Measurements from ENCODE around the gene APAF1. TPM values are rescaled to one million over a fixed set of nuclear protein-coding genes. Genes with fewer than 3 reads are reported as not detected.

Gene APAF1
- total and polyA plus RNA-seq, 12 donors: 2.0 to 9.9 (median 4.0) TPM

DNA sequence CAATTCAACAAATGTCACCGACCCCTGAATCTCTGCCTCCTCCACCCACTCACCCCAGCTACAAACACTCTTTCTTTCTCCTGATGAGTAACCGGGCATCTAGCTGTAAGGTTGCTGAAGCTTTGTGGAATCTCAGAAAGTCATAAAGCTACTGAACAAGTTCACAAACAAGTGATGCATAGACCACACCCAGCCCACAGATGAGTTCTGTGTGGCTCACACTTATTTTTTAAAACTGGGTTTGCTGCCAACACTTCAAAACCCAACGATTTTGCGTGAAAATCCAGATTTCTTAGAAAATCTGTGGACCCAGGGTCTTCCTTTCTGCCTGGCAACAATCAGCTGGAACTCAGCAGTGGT lies 96.1 kb downstream of the APAF1 start:
- 93 to 97% methylated on average over 4 of the region's 4 CpGs for WGBS, 2 donors
- Histone ChIP-seq H3K4me1 (peaks cover 0 to 14% (median 4%) of the 10 kb centered on the region in 9 donors), H3K27ac (no peak overlapping the region), H3K4me3 (no peak overlapping the region), H3K27me3 (peaks cover 0 to 34% (median 14%) of the 10 kb centered on the region in 7 donors), H3K9me3 (peaks cover 0 to 8% (median 0%) of the 10 kb centered on the region in 11 donors), H3K36me3 (peaks cover 0 to 7% (median 0%) of the 10 kb centered on the region in 9 donors)
- TF ChIP-seq, protein P1, sequence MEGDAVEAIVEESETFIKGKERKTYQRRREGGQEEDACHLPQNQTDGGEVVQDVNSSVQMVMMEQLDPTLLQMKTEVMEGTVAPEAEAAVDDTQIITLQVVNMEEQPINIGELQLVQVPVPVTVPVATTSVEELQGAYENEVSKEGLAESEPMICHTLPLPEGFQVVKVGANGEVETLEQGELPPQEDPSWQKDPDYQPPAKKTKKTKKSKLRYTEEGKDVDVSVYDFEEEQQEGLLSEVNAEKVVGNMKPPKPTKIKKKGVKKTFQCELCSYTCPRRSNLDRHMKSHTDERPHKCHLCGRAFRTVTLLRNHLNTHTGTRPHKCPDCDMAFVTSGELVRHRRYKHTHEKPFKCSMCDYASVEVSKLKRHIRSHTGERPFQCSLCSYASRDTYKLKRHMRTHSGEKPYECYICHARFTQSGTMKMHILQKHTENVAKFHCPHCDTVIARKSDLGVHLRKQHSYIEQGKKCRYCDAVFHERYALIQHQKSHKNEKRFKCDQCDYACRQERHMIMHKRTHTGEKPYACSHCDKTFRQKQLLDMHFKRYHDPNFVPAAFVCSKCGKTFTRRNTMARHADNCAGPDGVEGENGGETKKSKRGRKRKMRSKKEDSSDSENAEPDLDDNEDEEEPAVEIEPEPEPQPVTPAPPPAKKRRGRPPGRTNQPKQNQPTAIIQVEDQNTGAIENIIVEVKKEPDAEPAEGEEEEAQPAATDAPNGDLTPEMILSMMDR (IDR thresholded peaks at IDR 0.05): no peak
- ATAC-seq (no peak), DNase-seq (no peak)
- intact Hi-C loops (cut with DNase I): no loop called here

DNA sequence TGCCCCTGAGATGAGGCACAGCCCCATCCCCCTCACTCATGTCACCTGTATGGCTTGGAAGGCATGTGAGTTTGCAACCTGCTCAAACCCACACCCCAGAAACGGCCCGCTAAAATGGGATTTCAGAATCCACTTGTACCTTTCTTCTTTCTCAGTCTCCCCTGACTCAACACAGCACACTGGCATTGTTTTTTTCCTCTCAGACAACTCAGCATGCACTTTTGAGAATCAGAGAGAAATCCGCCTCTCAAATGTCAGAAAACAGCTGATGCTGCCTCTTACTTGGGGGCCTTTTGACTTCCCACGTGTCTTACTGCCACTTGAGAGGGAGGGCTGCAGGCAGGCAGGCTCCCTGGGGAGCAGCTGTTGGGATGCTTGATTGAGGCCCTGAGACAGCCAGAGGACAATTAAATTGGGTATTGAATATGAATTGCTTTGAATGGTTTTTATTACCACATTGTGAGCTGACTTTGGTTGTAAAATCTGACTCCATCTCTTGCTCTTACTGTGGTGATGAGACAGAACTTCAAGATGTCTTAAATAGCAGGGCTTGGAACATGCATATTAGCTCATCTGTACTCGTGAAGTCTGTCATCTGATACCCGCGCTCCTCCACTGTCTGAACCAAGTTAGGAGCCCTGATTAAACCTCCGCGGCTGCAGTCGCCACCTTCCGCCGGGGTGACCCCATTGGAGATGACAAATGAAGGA lies 96.6 kb downstream of the APAF1 start:
- no peak for DNase-seq
- H3K9me3 ChIP-seq: peaks cover 0 to 8% (median 0%) of the 10 kb centered on the region in 11 donors
- no peak overlapping the region for H3K4me3 ChIP-seq
- H3K4me1 ChIP-seq: peaks cover 0 to 15% (median 4%) of the 10 kb centered on the region in 9 donors
- 60 to 61% methylated on average over 12 of the region's 12 CpGs for WGBS, 2 donors
- TF ChIP-seq, protein P1 (IDR thresholded peaks at IDR 0.05): no peak
- no peak for ATAC-seq
- H3K36me3 ChIP-seq: peaks cover 0 to 1% (median 0%) of the 10 kb centered on the region in 9 donors
- H3K27ac ChIP-seq: no peak overlapping the region
- intact Hi-C loops (cut with DNase I): no loop called here
- peaks cover 0 to 39% (median 19%) of the 10 kb centered on the region in 7 donors for H3K27me3 ChIP-seq

DNA sequence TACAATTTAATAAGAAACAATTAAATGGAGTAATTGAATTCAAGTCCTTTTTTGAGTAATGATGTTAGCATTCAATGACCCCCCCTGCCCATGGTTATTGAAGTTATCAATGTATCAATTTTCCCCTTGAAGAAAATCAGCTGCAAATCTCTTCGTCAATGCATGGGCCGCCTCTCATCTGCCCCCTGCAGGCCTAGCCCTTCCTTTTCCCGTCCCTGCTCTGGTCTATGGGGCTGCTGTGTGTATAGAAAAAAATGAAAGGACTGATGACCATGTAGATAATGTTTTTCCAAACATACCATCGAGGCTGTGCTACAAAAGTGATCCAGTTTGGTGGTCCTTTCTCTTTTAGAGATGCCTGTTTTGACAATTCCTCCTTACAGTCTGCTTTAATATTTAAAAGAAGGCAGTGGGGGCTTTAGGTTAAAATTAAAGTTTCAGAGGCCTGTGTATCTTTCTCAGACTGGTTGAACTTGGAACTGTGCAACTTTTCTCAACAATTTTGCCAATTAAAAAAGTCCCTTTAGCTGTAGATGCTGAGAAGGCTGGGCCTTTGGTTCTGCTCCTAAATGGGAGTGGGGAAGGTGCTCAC lies 98.4 kb downstream of the APAF1 start:
- peaks cover 0 to 8% (median 0%) of the 10 kb centered on the region in 11 donors for H3K9me3 ChIP-seq
- no peak overlapping the region for H3K4me3 ChIP-seq
- no peak overlapping the region for H3K27ac ChIP-seq
- peaks cover 0 to 15% (median 4%) of the 10 kb centered on the region in 9 donors for H3K4me1 ChIP-seq
- no peak for ATAC-seq
- no peak for DNase-seq
- intact Hi-C loops (cut with DNase I): no loop called here
- TF ChIP-seq, protein P1 (IDR thresholded peaks at IDR 0.05): peak in 5 of 9 donors; percentile 7 to 46 (median 18)
- WGBS, 2 donors: 52 to 54% methylated on average over 4 of the region's 4 CpGs
- H3K36me3 ChIP-seq: no peaks in the 10 kb centered on the region
- H3K27me3 ChIP-seq: peaks cover 0 to 52% (median 29%) of the 10 kb centered on the region in 7 donors

DNA sequence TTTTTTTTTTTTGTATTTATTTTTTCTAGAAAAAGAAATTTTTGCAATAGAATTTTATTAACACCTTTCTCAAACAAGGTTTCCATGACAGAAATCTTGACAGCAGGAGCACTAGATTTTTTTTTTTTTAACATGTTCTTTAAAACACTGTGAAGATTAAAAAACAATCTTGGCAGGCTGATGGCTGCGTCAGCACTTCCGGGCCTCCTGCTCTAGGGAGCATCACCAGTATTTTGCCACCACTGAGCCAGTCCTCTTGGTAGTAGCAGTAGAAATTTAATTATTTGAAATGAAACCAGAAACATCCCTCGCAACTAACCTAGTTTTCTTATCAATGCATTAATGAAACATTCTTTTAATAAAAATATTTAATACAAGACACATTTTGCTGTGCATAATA lies 99.6 kb downstream of the APAF1 start:
- Histone ChIP-seq H3K27ac (no peak overlapping the region), H3K4me3 (no peak overlapping the region), H3K9me3 (peaks cover 0 to 8% (median 0%) of the 10 kb centered on the region in 11 donors), H3K27me3 (peaks cover 0 to 52% (median 29%) of the 10 kb centered on the region in 7 donors), H3K36me3 (no peaks in the 10 kb centered on the region), H3K4me1 (peaks cover 0 to 15% (median 4%) of the 10 kb centered on the region in 9 donors)
- DNase-seq: no peak
- TF ChIP-seq, protein P1 (IDR thresholded peaks at IDR 0.05): no peak
- 76 to 88% methylated on average over 3 of the region's 3 CpGs for WGBS, 2 donors
- intact Hi-C loops (cut with DNase I): no loop called here
- ATAC-seq: no peak
